ENCODE measurements around the gene TEAD1. TPM values are rescaled to one million over a fixed set of nuclear protein-coding genes. Genes with fewer than 3 reads are reported as not detected.
A peak's percentile ranks its signal among the peaks of the same experiment; 100 is the strongest.

TEAD1 gene
- total and polyA plus RNA-seq, 9 of the 15 experiments (the other 6 are each of a cell fraction or from before 2014, with no cell fraction given), result 1.7 to 17.7 (median 10.8) TPM

- in situ Hi-C loops (cut with MboI) (no loop called here), intact Hi-C loops (cut with micrococcal nuclease) (no loop called here)
- Histone ChIP-seq H3K9me3 (replicated peaks; ENCODE audit: control insufficient read depth, insufficient read depth, low read depth, low read length) (no peaks in the 10 kb centered on the region), H4K20me1 (replicated peaks; ENCODE audit: control insufficient read depth, insufficient read depth, low read length) (0 out of 2 replicates have a peak, but pooled peaks cover under 1% of the 10 kb centered on the region), H3K4me2 (ENCODE audit: insufficient read depth, low read length) (peak overlapping the region; percentile 45; the same call in 1 of the 2 replicates), H3K4me1 (replicated peaks in 1 of 2; ENCODE audit: control insufficient read depth in 2 of 2, insufficient read depth in 2 of 2, low read length in 2 of 2) (peaks cover 3 to 20% of the 10 kb centered on the region in 2 experiments; a peak in 3 of 5 replicates), H3K79me2 (ENCODE audit: control insufficient read depth, insufficient read depth, low read length) (peaks cover 3% of the 10 kb centered on the region; the same call in 1 of the 3 replicates), H3K27ac (ENCODE audit: extremely low read depth, low read depth, low read length) (no peak overlapping the region), H3K36me3 (ENCODE audit: control insufficient read depth, insufficient read depth, low read length) (no peaks in the 10 kb centered on the region), H3K4me3 (no peak overlapping the region), H3K27me3 (ENCODE audit: control insufficient read depth in 2 of 2, insufficient read depth in 2 of 2, low read length in 2 of 2) (no peaks in the 10 kb centered on the region), H3K9ac (ENCODE audit: insufficient read depth in 1 of 2, low read depth in 2 of 2, low read length in 2 of 2) (no peak overlapping the region), H2AFZ (ENCODE audit: low read depth, low read length) (no peak overlapping the region; the same call in 1 of the 2 replicates), H3K9me1 (ENCODE audit: control insufficient read depth, insufficient read depth, low read length) (no peaks in the 10 kb centered on the region)
- FAIRE-seq (no peak), DNase-seq (ENCODE audit: extremely low read depth in 1 of 4, low spot score in 3 of 4) (no peak), ATAC-seq (no peak)
- POLR2A ChIA-PET, result interaction anchor here (1.2 kb wide), 1 partner anchor 16 kb away, joined by 3 read pairs; no protein-coding TSS in a partner anchor
- CTCF ChIA-PET (ENCODE audit: low intra/inter-chr PET ratio), result no interaction called here
- TF ChIP-seq MIER1 (IDR thresholded peaks at IDR 0.05; ENCODE audit: low read depth), result no peak
- TF ChIP-seq MNT (conservative IDR thresholded peaks at IDR 0.05), result 0 out of 4 replicates have a peak, but pooled peaks of 1 of the 2 experiments have one; percentile 13
- TF ChIP-seq SUPT5H (IDR thresholded peaks at IDR 0.05), result no peak
- no peak for TF ChIP-seq REST (IDR thresholded peaks at IDR 0.05; ENCODE audit: borderline replicate concordance)
- no peak for TF ChIP-seq REST (CRISPR knock-in tag; IDR thresholded peaks at IDR 0.05; ENCODE audit: low read depth)
- no peak for TF ChIP-seq ELF2 (CRISPR knock-in tag; IDR thresholded peaks at IDR 0.05)
- TF ChIP-seq HMG20B (CRISPR knock-in tag; IDR thresholded peaks at IDR 0.05), result no peak
- TF ChIP-seq ELF1 (tag; IDR thresholded peaks at IDR 0.05), result peak; percentile 38; the same call in 1 of the 2 replicates
- TF ChIP-seq SRF (CRISPR knock-in tag; IDR thresholded peaks at IDR 0.05), result no peak
- TF ChIP-seq TCF3 (CRISPR knock-in tag; IDR thresholded peaks at IDR 0.05), result 0 out of 2 replicates have a peak, but pooled peaks have one; percentile 2
- TF ChIP-seq MTA3 (IDR thresholded peaks at IDR 0.05; ENCODE audit: borderline replicate concordance), result 0 out of 2 replicates have a peak, but pooled peaks have one; percentile 5
- no TSS peak for BruUV-seq (replicated peaks)
These were observed 33.3 kb downstream of the TEAD1 start for GRCh38 chr11:12707500-12707880.
